ENCODE results near the gene PLEKHA6. TPM values are rescaled to one million over a fixed set of nuclear protein-coding genes. Genes with fewer than 3 reads are reported as not detected.

The PLEKHA6 gene
- polyA plus RNA-seq, 3 donors: 0.08 TPM; not detected in 1

DNA sequence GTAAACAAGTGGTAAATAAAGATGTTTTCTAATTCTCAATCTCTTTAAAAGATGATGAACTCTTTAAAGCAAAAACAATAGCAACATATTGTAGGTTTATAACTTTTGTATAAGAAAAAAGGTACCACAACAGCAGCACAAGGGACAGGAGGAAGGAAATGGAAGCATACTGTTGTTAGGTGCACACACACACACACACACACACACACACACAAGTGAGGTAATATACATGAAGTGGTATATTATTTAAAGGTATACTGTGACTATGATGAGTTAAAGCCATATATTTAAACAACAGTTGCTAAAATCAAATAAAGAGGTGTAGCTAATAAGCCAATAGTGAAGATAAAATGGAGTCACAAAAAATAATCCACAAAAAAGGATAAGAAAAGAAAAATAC is 31.9 kb upstream of the PLEKHA6 start:
- no peaks in the 10 kb centered on the region for H3K27me3 ChIP-seq (ENCODE audit: control insufficient read depth in 2 of 2, insufficient read depth in 2 of 2, low read length in 2 of 2)
- peaks cover 5 to 11% of the 10 kb centered on the region in 2 donors for H3K36me3 Mint-ChIP-seq
- no peak overlapping the region for H3K4me3 ChIP-seq (replicated peaks in 1 of 3; ENCODE audit: low read depth in 2 of 3, low read length in 3 of 3)
- no peak overlapping the region for H3K27ac ChIP-seq (ENCODE audit: low read depth in 1 of 2, low read length in 2 of 2)
- H3K4me1 ChIP-seq (ENCODE audit: control insufficient read depth in 1 of 2, insufficient read depth in 2 of 2, low read length in 2 of 2): no peaks in the 10 kb centered on the region
- H3K27ac Mint-ChIP-seq: no peak overlapping the region
- H3K4me1 Mint-ChIP-seq: no peaks in the 10 kb centered on the region
- H3K9me3 ChIP-seq (replicated peaks in 1 of 2; ENCODE audit: control insufficient read depth in 1 of 2, insufficient read depth in 1 of 2, low read length in 2 of 2): no peaks in the 10 kb centered on the region
- no peaks in the 10 kb centered on the region for H3K9me3 Mint-ChIP-seq
- H3K27me3 Mint-ChIP-seq (ENCODE audit: low read depth in 3 of 3): peaks cover 2 to 7% (median 6%) of the 10 kb centered on the region in 3 donors
- TF ChIP-seq, protein P1, sequence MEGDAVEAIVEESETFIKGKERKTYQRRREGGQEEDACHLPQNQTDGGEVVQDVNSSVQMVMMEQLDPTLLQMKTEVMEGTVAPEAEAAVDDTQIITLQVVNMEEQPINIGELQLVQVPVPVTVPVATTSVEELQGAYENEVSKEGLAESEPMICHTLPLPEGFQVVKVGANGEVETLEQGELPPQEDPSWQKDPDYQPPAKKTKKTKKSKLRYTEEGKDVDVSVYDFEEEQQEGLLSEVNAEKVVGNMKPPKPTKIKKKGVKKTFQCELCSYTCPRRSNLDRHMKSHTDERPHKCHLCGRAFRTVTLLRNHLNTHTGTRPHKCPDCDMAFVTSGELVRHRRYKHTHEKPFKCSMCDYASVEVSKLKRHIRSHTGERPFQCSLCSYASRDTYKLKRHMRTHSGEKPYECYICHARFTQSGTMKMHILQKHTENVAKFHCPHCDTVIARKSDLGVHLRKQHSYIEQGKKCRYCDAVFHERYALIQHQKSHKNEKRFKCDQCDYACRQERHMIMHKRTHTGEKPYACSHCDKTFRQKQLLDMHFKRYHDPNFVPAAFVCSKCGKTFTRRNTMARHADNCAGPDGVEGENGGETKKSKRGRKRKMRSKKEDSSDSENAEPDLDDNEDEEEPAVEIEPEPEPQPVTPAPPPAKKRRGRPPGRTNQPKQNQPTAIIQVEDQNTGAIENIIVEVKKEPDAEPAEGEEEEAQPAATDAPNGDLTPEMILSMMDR (IDR thresholded peaks at IDR 0.05): no peak
- intact Hi-C loops (cut with micrococcal nuclease): no loop called here
- H4K20me1 ChIP-seq (ENCODE audit: insufficient read depth, low read length): no peaks in the 10 kb centered on the region
- no peaks in the 10 kb centered on the region for H3K79me2 ChIP-seq (ENCODE audit: insufficient read depth, low read length)
- DNase-seq: no peak
- no peak overlapping the region for H2AFZ ChIP-seq (ENCODE audit: insufficient read depth, low read depth, low read length, poor library complexity, severe bottlenecking)
- no peak overlapping the region for H3K9ac ChIP-seq (ENCODE audit: insufficient read depth, low read length, poor library complexity, severe bottlenecking)
- H3K4me3 Mint-ChIP-seq: no peak overlapping the region
- H3K36me3 ChIP-seq (replicated peaks in 1 of 2; ENCODE audit: control insufficient read depth in 1 of 2, insufficient read depth in 2 of 2, low read length in 2 of 2): peaks cover 0 to under 1% of the 10 kb centered on the region in 2 donors
- H3K4me2 ChIP-seq (replicated peaks; ENCODE audit: extremely low read depth, low read length, poor library complexity, severe bottlenecking): no peak overlapping the region

- TF ChIP-seq, protein P1 (IDR thresholded peaks at IDR 0.05): no peak
- H3K36me3 Mint-ChIP-seq: peaks cover 3 to 4% of the 10 kb centered on the region in 2 donors
- no peak overlapping the region for H3K27ac Mint-ChIP-seq
- Histone ChIP-seq H4K20me1 (ENCODE audit: insufficient read depth, low read length) (no peaks in the 10 kb centered on the region), H3K27me3 (ENCODE audit: control insufficient read depth in 2 of 2, insufficient read depth in 2 of 2, low read length in 2 of 2) (no peaks in the 10 kb centered on the region), H3K9ac (ENCODE audit: insufficient read depth, low read length, poor library complexity, severe bottlenecking) (no peak overlapping the region), H3K4me3 (replicated peaks in 1 of 3; ENCODE audit: low read depth in 2 of 3, low read length in 3 of 3) (no peak overlapping the region), H3K27ac (ENCODE audit: low read depth in 1 of 2, low read length in 2 of 2) (no peak overlapping the region), H3K36me3 (replicated peaks in 1 of 2; ENCODE audit: control insufficient read depth in 1 of 2, insufficient read depth in 2 of 2, low read length in 2 of 2) (no peaks in the 10 kb centered on the region), H3K4me2 (replicated peaks; ENCODE audit: extremely low read depth, low read length, poor library complexity, severe bottlenecking) (no peak overlapping the region), H2AFZ (ENCODE audit: insufficient read depth, low read depth, low read length, poor library complexity, severe bottlenecking) (no peak overlapping the region), H3K79me2 (ENCODE audit: insufficient read depth, low read length) (no peaks in the 10 kb centered on the region), H3K4me1 (ENCODE audit: control insufficient read depth in 1 of 2, insufficient read depth in 2 of 2, low read length in 2 of 2) (no peaks in the 10 kb centered on the region), H3K9me3 (replicated peaks in 1 of 2; ENCODE audit: control insufficient read depth in 1 of 2, insufficient read depth in 1 of 2, low read length in 2 of 2) (no peaks in the 10 kb centered on the region)
- DNase-seq: no peak
- H3K4me1 Mint-ChIP-seq: no peaks in the 10 kb centered on the region
- intact Hi-C loops (cut with micrococcal nuclease): no loop called here
- H3K27me3 Mint-ChIP-seq (ENCODE audit: low read depth in 3 of 3): peaks cover 2 to 7% (median 6%) of the 10 kb centered on the region in 3 donors
- no peak overlapping the region for H3K4me3 Mint-ChIP-seq
- 0% methylated on average over 1 of the region's 4 CpGs for WGBS (ENCODE audit: insufficient coverage)
- no peaks in the 10 kb centered on the region for H3K9me3 Mint-ChIP-seq
Observed at GRCh38 chr1:204390751-204391466, 31.2 kb upstream of the PLEKHA6 start.

Data from CD14-positive monocyte (primary cell).